ENCODE results near the gene RBM20.

The RBM20 gene

GRCh38 chr10:110788620-110789385 lies 144.7 kb downstream of the RBM20 start:
- H3K9me3 ChIP-seq (ENCODE audit: low read length), result no peaks in the 10 kb centered on the region
- H3K27me3 ChIP-seq (ENCODE audit: control insufficient read depth in 1 of 2, insufficient read depth in 2 of 2, low read length in 2 of 2), result no peaks in the 10 kb centered on the region
- H3K27ac ChIP-seq (ENCODE audit: low read depth, low read length), result no peak overlapping the region
- no peaks in the 10 kb centered on the region for H3K36me3 ChIP-seq (ENCODE audit: insufficient read depth, low read length)
- no peak overlapping the region for H3K9ac ChIP-seq (ENCODE audit: low read length)
- peaks cover 45% of the 10 kb centered on the region for H3K4me1 ChIP-seq (ENCODE audit: insufficient read depth, low read length)
- H3K4me3 ChIP-seq (ENCODE audit: low read depth in 1 of 2, low read length in 2 of 2), result no peak overlapping the region

- H3K4me3 ChIP-seq (ENCODE audit: low read depth in 1 of 2, low read length in 2 of 2), result no peak overlapping the region
- H3K9me3 ChIP-seq (ENCODE audit: low read length), result no peaks in the 10 kb centered on the region
- no peak overlapping the region for H3K9ac ChIP-seq (ENCODE audit: low read length)
- peaks cover 50% of the 10 kb centered on the region for H3K4me1 ChIP-seq (ENCODE audit: insufficient read depth, low read length)
- H3K27me3 ChIP-seq (ENCODE audit: control insufficient read depth in 1 of 2, insufficient read depth in 2 of 2, low read length in 2 of 2), result no peaks in the 10 kb centered on the region
- H3K36me3 ChIP-seq (ENCODE audit: insufficient read depth, low read length), result no peaks in the 10 kb centered on the region
- no peak overlapping the region for H3K27ac ChIP-seq (ENCODE audit: low read depth, low read length)
Measured at GRCh38 chr10:110789604-110790433, 145.7 kb downstream of the RBM20 start.

GRCh38 chr10:110790913-110791506 lies 146.9 kb downstream of the RBM20 start:
- H3K27me3 ChIP-seq (ENCODE audit: control insufficient read depth in 1 of 2, insufficient read depth in 2 of 2, low read length in 2 of 2), result no peaks in the 10 kb centered on the region
- H3K36me3 ChIP-seq (ENCODE audit: insufficient read depth, low read length), result no peaks in the 10 kb centered on the region
- H3K9ac ChIP-seq (ENCODE audit: low read length), result no peak overlapping the region
- H3K27ac ChIP-seq (ENCODE audit: low read depth, low read length), result peak overlapping the region; percentile 63
- no peaks in the 10 kb centered on the region for H3K9me3 ChIP-seq (ENCODE audit: low read length)
- H3K4me1 ChIP-seq (ENCODE audit: insufficient read depth, low read length), result peaks cover 54% of the 10 kb centered on the region
- no peak overlapping the region for H3K4me3 ChIP-seq (ENCODE audit: low read depth in 1 of 2, low read length in 2 of 2)

- no peak overlapping the region for H3K9ac ChIP-seq (ENCODE audit: low read length)
- H3K4me1 ChIP-seq (ENCODE audit: insufficient read depth, low read length), result peaks cover 54% of the 10 kb centered on the region
- no peaks in the 10 kb centered on the region for H3K36me3 ChIP-seq (ENCODE audit: insufficient read depth, low read length)
- H3K27me3 ChIP-seq (ENCODE audit: control insufficient read depth in 1 of 2, insufficient read depth in 2 of 2, low read length in 2 of 2), result no peaks in the 10 kb centered on the region
- no peak overlapping the region for H3K4me3 ChIP-seq (ENCODE audit: low read depth in 1 of 2, low read length in 2 of 2)
- H3K9me3 ChIP-seq (ENCODE audit: low read length), result no peaks in the 10 kb centered on the region
- peak overlapping the region; percentile 63 for H3K27ac ChIP-seq (ENCODE audit: low read depth, low read length)
Measured at GRCh38 chr10:110791541-110792073, 147.5 kb downstream of the RBM20 start.

GRCh38 chr10:110792476-110793125 lies 148.5 kb downstream of the RBM20 start:
- Histone ChIP-seq H3K27me3 (ENCODE audit: control insufficient read depth in 1 of 2, insufficient read depth in 2 of 2, low read length in 2 of 2) (no peaks in the 10 kb centered on the region), H3K4me1 (ENCODE audit: insufficient read depth, low read length) (peaks cover 51% of the 10 kb centered on the region), H3K36me3 (ENCODE audit: insufficient read depth, low read length) (no peaks in the 10 kb centered on the region), H3K27ac (ENCODE audit: low read depth, low read length) (peak overlapping the region; percentile 35), H3K9ac (ENCODE audit: low read length) (no peak overlapping the region), H3K9me3 (ENCODE audit: low read length) (no peaks in the 10 kb centered on the region), H3K4me3 (ENCODE audit: low read depth in 1 of 2, low read length in 2 of 2) (no peak overlapping the region)

- Histone ChIP-seq H3K36me3 (ENCODE audit: insufficient read depth, low read length) (no peaks in the 10 kb centered on the region), H3K9me3 (ENCODE audit: low read length) (no peaks in the 10 kb centered on the region), H3K4me1 (ENCODE audit: insufficient read depth, low read length) (peaks cover 49% of the 10 kb centered on the region), H3K27me3 (ENCODE audit: control insufficient read depth in 1 of 2, insufficient read depth in 2 of 2, low read length in 2 of 2) (no peaks in the 10 kb centered on the region), H3K9ac (ENCODE audit: low read length) (no peak overlapping the region), H3K4me3 (ENCODE audit: low read depth in 1 of 2, low read length in 2 of 2) (no peak overlapping the region), H3K27ac (ENCODE audit: low read depth, low read length) (peak overlapping the region; percentile 35)
Measured at GRCh38 chr10:110793128-110793812, 149.1 kb downstream of the RBM20 start.

GRCh38 chr10:110793886-110794285 lies 149.8 kb downstream of the RBM20 start:
- Histone ChIP-seq H3K9ac (ENCODE audit: low read length) (no peak overlapping the region), H3K27ac (ENCODE audit: low read depth, low read length) (peak overlapping the region; percentile 35), H3K4me1 (ENCODE audit: insufficient read depth, low read length) (peaks cover 49% of the 10 kb centered on the region), H3K36me3 (ENCODE audit: insufficient read depth, low read length) (no peaks in the 10 kb centered on the region), H3K9me3 (ENCODE audit: low read length) (no peaks in the 10 kb centered on the region), H3K4me3 (ENCODE audit: low read depth in 1 of 2, low read length in 2 of 2) (no peak overlapping the region), H3K27me3 (ENCODE audit: control insufficient read depth in 1 of 2, insufficient read depth in 2 of 2, low read length in 2 of 2) (no peaks in the 10 kb centered on the region)

- H3K4me3 ChIP-seq (ENCODE audit: low read depth in 1 of 2, low read length in 2 of 2), result no peak overlapping the region
- H3K36me3 ChIP-seq (ENCODE audit: insufficient read depth, low read length), result no peaks in the 10 kb centered on the region
- peak overlapping the region; percentile 35 for H3K27ac ChIP-seq (ENCODE audit: low read depth, low read length)
- no peak overlapping the region for H3K9ac ChIP-seq (ENCODE audit: low read length)
- no peaks in the 10 kb centered on the region for H3K9me3 ChIP-seq (ENCODE audit: low read length)
- H3K27me3 ChIP-seq (ENCODE audit: control insufficient read depth in 1 of 2, insufficient read depth in 2 of 2, low read length in 2 of 2), result no peaks in the 10 kb centered on the region
- peaks cover 45% of the 10 kb centered on the region for H3K4me1 ChIP-seq (ENCODE audit: insufficient read depth, low read length)
Measured at GRCh38 chr10:110794808-110795207, 150.7 kb downstream of the RBM20 start.

- H3K9ac ChIP-seq (ENCODE audit: low read length), result no peak overlapping the region
- peaks cover 32% of the 10 kb centered on the region for H3K4me1 ChIP-seq (ENCODE audit: insufficient read depth, low read length)
- no peaks in the 10 kb centered on the region for H3K36me3 ChIP-seq (ENCODE audit: insufficient read depth, low read length)
- no peaks in the 10 kb centered on the region for H3K27me3 ChIP-seq (ENCODE audit: control insufficient read depth in 1 of 2, insufficient read depth in 2 of 2, low read length in 2 of 2)
- no peaks in the 10 kb centered on the region for H3K9me3 ChIP-seq (ENCODE audit: low read length)
- H3K4me3 ChIP-seq (ENCODE audit: low read depth in 1 of 2, low read length in 2 of 2), result no peak overlapping the region
- no peak overlapping the region for H3K27ac ChIP-seq (ENCODE audit: low read depth, low read length)
Measured at GRCh38 chr10:110797416-110797815, 153.3 kb downstream of the RBM20 start.

- H3K4me3 ChIP-seq (ENCODE audit: low read depth in 1 of 2, low read length in 2 of 2), result no peak overlapping the region
- H3K9me3 ChIP-seq (ENCODE audit: low read length), result no peaks in the 10 kb centered on the region
- no peaks in the 10 kb centered on the region for H3K27me3 ChIP-seq (ENCODE audit: control insufficient read depth in 1 of 2, insufficient read depth in 2 of 2, low read length in 2 of 2)
- no peaks in the 10 kb centered on the region for H3K36me3 ChIP-seq (ENCODE audit: insufficient read depth, low read length)
- peaks cover 33% of the 10 kb centered on the region for H3K4me1 ChIP-seq (ENCODE audit: insufficient read depth, low read length)
- no peak overlapping the region for H3K27ac ChIP-seq (ENCODE audit: low read depth, low read length)
- no peak overlapping the region for H3K9ac ChIP-seq (ENCODE audit: low read length)
Measured at GRCh38 chr10:110798340-110798739, 154.2 kb downstream of the RBM20 start.
